Liver (tissue), 3 donors: ENCODE results near the gene GNB1L.

Experiments
- CTCF ChIP-seq: fragments of 150-350 bp; IDR thresholded peaks from 2 replicates; pipeline ENCODE4 v1.5.1; 2017; ENCODE audit warnings: improper control_type of control experiment, low read depth, low read length; ENCODE audit not compliant: missing input control
- RAD21 ChIP-seq, 2 donors: IDR thresholded peaks; 2 replicates each; pipeline ENCODE4 v1.6.1; 2016; ENCODE audit warnings: antibody characterized with exemption in 2 of 2, mild to moderate bottlenecking in 2 of 2
- REST ChIP-seq: IDR thresholded peaks from 2 replicates; pipeline ENCODE4 v1.6.1; 2016; ENCODE audit warnings: antibody characterized with exemption, mild to moderate bottlenecking
- SP1 ChIP-seq: IDR thresholded peaks from 2 replicates; pipeline ENCODE4 v1.6.1; 2018; ENCODE audit warnings: antibody characterized with exemption, mild to moderate bottlenecking
- TAF1 ChIP-seq: conservative IDR thresholded peaks from 2 replicates; pipeline ENCODE4 v1.6.1; 2016; ENCODE audit warnings: antibody characterized with exemption, mild to moderate bottlenecking
- donor health status: healthy.
- donor health status: healthy.

GRCh38 chr22:19885841-19886592 is 31.3 kb upstream of the GNB1L start:
- TF ChIP-seq TAF1 = no peak
- TF ChIP-seq SP1 = no peak
- no peak for TF ChIP-seq RAD21 (IDR thresholded peaks at IDR 0.05)
- TF ChIP-seq CTCF = no peak
- no peak for TF ChIP-seq REST
